Measurements from ENCODE around the gene MCTP2. TPM values are rescaled to one million over a fixed set of nuclear protein-coding genes. Genes with fewer than 3 reads are reported as not detected.

Gene MCTP2
- polyA plus RNA-seq, 1 donor from 2014 or later, result 12.2 TPM

GRCh38 chr15:94287794-94288246 is 56.5 kb downstream of the MCTP2 start:
- H3K36me3 Mint-ChIP-seq, result no peaks in the 10 kb centered on the region
- H3K27ac Mint-ChIP-seq, result peak overlapping the region; percentile 83 to 95 (median 91)
- H3K4me3 Mint-ChIP-seq, result peak overlapping the region; percentile 75 to 95 (median 86)
- no peaks in the 10 kb centered on the region for H3K27me3 Mint-ChIP-seq
- H3K9me3 Mint-ChIP-seq, result peaks cover 0 to 2% (median 0%) of the 10 kb centered on the region in 3 donors
- peaks cover 50 to 51% (median 50%) of the 10 kb centered on the region in 3 donors for H3K4me1 Mint-ChIP-seq

DNA sequence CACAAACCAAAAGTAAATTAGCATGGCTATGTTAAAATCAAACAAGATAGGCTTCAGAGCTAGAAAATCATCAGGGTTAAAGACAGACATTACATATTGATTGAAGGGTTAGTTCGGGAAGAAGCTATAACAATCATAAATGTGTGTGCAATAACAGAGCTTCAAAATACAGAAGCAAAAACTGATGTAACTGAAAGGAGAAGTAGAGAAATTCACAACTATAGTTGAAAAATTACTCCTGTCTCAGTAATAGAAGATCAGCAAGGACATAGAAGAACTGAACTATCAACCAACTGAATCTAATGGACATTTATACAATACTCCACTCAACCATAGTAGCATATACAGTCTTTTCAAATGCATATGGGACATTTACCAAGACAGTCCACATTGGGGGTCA is 59.4 kb downstream of the MCTP2 start:
- Mint-ChIP-seq H3K27me3 (no peaks in the 10 kb centered on the region), H3K36me3 (no peaks in the 10 kb centered on the region), H3K9me3 (peaks cover 0 to 2% (median 0%) of the 10 kb centered on the region in 3 donors), H3K4me3 (peak overlapping the region in 2 of 4 donors; percentile 0 to 19), H3K4me1 (peaks cover 53 to 59% (median 53%) of the 10 kb centered on the region in 3 donors), H3K27ac (peak overlapping the region in 2 of 3 donors; percentile 49 to 89)

GRCh38 chr15:94293411-94294402 is 62.3 kb downstream of the MCTP2 start:
- Mint-ChIP-seq H3K27me3 (no peaks in the 10 kb centered on the region), H3K4me1 (peaks cover 36 to 51% (median 45%) of the 10 kb centered on the region in 3 donors), H3K9me3 (peaks cover 0 to 2% (median 0%) of the 10 kb centered on the region in 3 donors), H3K27ac (peak overlapping the region in 2 of 3 donors; percentile 59 to 64), H3K4me3 (peak overlapping the region in 2 of 4 donors; percentile 7 to 39), H3K36me3 (no peaks in the 10 kb centered on the region)

DNA sequence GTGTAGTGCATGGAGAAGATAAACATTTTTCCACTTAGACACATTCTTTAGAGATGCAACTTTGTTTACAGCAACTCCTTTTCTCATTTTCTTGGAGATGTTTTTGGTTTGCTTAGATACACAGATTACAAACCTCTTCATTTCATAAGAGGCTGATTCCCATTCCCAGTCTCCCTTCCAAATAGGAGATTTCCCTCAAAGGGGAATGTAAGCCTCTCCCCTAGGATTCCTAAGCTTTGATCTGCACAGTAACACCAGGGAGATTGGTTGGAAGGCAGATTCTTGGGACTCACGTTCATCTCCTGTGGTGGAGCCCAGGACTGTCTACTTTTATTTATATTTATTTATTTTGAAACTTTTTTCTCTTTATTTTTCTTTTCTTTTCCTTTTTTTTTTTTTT is 63.2 kb downstream of the MCTP2 start:
- no peak overlapping the region for H3K4me3 Mint-ChIP-seq
- H3K27ac Mint-ChIP-seq, result peak overlapping the region in 1 of 3 donors; percentile 32
- H3K4me1 Mint-ChIP-seq, result peaks cover 30 to 46% (median 42%) of the 10 kb centered on the region in 3 donors
- H3K36me3 Mint-ChIP-seq, result peaks cover 4% of the 10 kb centered on the region
- H3K27me3 Mint-ChIP-seq, result no peaks in the 10 kb centered on the region
- H3K9me3 Mint-ChIP-seq, result no peaks in the 10 kb centered on the region

DNA sequence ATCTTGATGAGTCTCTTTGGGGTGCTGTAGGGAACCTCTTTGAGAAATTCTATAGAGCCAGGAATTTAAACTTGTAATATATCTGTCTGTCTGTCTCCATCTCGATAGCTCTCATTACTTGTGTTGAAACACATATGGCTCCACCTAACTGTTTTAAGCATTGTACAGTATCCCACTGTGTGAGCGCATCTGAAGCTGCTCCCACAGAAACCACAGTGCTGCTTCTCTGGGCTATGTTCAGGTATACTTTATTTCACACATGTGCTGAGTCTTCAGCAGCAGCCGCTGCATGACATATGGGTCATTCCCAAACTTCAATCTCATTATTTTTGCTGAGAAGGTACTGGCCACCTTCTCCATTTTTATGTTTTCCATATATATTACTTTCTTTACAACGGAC is 63.9 kb downstream of the MCTP2 start:
- Mint-ChIP-seq H3K27me3 (no peaks in the 10 kb centered on the region), H3K36me3 (peaks cover 4% of the 10 kb centered on the region), H3K27ac (peak overlapping the region in 1 of 3 donors; percentile 73), H3K4me1 (peaks cover 28 to 45% (median 40%) of the 10 kb centered on the region in 3 donors), H3K4me3 (no peak overlapping the region), H3K9me3 (no peaks in the 10 kb centered on the region)

DNA sequence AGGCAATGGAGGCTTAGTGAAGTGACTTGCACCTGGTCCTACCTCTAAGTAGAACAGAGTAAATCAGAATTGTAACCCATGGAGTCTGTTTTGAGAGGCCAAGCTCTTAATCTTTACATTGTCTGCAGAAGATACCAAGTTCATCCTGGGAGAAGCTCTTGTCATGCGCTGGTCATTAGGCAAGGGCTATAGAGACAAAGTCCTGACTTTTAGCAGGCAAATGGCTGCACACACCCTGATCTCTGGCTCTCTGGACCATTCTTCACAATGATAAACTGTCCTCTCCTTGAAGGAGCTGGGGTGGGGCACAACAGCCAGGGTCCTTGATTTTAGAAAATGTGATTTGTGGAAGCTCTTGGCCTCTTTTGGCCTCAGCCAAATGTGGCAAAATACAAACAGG is 65.4 kb downstream of the MCTP2 start:
- H3K9me3 Mint-ChIP-seq, result no peaks in the 10 kb centered on the region
- no peak overlapping the region for H3K4me3 Mint-ChIP-seq
- H3K4me1 Mint-ChIP-seq, result peaks cover 20 to 37% (median 35%) of the 10 kb centered on the region in 3 donors
- H3K27me3 Mint-ChIP-seq, result no peaks in the 10 kb centered on the region
- peaks cover 4% of the 10 kb centered on the region for H3K36me3 Mint-ChIP-seq
- peak overlapping the region; percentile 11 to 89 (median 85) for H3K27ac Mint-ChIP-seq

- Mint-ChIP-seq H3K9me3 (no peaks in the 10 kb centered on the region), H3K4me3 (peak overlapping the region in 3 of 4 donors; percentile 18 to 60 (median 51)), H3K27ac (peak overlapping the region; percentile 11 to 89 (median 87)), H3K27me3 (no peaks in the 10 kb centered on the region), H3K4me1 (peaks cover 20 to 37% (median 32%) of the 10 kb centered on the region in 3 donors), H3K36me3 (peaks cover 6% of the 10 kb centered on the region)
Observed at GRCh38 chr15:94297558-94297957, 66.2 kb downstream of the MCTP2 start.

- peaks cover 8% of the 10 kb centered on the region for H3K36me3 Mint-ChIP-seq
- no peaks in the 10 kb centered on the region for H3K9me3 Mint-ChIP-seq
- H3K4me3 Mint-ChIP-seq, result no peak overlapping the region
- H3K27ac Mint-ChIP-seq, result peak overlapping the region in 1 of 3 donors; percentile 89
- peaks cover 21 to 36% (median 32%) of the 10 kb centered on the region in 3 donors for H3K4me1 Mint-ChIP-seq
- H3K27me3 Mint-ChIP-seq, result no peaks in the 10 kb centered on the region
Observed at GRCh38 chr15:94298364-94298763, 67.0 kb downstream of the MCTP2 start.

DNA sequence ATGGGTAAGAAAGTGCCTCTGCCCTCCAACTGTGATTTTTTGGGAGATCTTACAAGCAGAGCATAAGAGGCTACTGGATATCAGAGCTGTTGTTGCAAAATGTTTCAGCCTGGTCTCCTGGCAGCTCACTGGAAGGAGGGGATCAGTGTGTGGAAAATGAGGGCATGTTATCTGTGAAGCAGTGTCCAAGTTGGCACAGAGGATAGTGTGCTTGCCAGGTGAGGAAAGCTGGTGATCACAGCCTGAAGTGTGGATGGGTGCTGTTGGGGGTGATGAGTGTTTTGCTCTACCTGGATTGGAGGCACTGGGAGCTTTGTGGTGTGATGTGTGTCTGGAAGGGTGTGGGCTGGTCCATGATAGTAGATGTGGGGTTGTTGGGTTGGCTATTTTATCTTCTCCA is 69.3 kb downstream of the MCTP2 start:
- Mint-ChIP-seq H3K36me3 (peaks cover 21% of the 10 kb centered on the region), H3K27ac (peak overlapping the region in 1 of 3 donors; percentile 92), H3K9me3 (peaks cover 0 to 1% (median 0%) of the 10 kb centered on the region in 3 donors), H3K4me3 (no peak overlapping the region), H3K27me3 (no peaks in the 10 kb centered on the region), H3K4me1 (peaks cover 18 to 32% (median 31%) of the 10 kb centered on the region in 3 donors)

DNA sequence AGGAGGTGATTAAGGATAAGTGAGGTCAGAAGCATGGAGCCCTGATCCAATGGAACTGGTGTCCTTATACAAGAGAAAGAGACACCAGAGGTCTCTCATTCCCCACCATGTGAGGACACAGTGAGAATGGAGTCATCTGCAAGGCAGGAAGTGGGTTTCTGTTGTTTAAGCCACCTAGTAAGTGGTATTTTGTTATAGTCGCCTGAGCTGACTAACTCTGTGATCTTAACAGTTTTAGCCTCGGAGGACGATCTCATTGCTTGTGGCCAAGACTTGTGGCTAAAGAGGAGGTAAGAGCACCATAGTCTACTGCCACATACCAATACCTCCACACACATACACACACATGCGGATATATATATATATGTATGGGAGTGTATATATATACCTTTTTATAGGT is 73.8 kb downstream of the MCTP2 start:
- Mint-ChIP-seq H3K9me3 (peaks cover 0 to 1% (median 0%) of the 10 kb centered on the region in 3 donors), H3K4me1 (peaks cover 19 to 24% (median 23%) of the 10 kb centered on the region in 3 donors), H3K36me3 (peaks cover 17% of the 10 kb centered on the region), H3K27me3 (no peaks in the 10 kb centered on the region), H3K4me3 (peak overlapping the region in 1 of 4 donors; percentile 34), H3K27ac (peak overlapping the region in 1 of 3 donors; percentile 36)

- Mint-ChIP-seq H3K27me3 (no peaks in the 10 kb centered on the region), H3K4me3 (peak overlapping the region in 1 of 4 donors; percentile 23), H3K36me3 (peaks cover 17% of the 10 kb centered on the region), H3K4me1 (peaks cover 19 to 24% (median 22%) of the 10 kb centered on the region in 3 donors), H3K9me3 (peaks cover 0 to 1% (median 0%) of the 10 kb centered on the region in 3 donors), H3K27ac (peak overlapping the region; percentile 25 to 72 (median 25))
Observed at GRCh38 chr15:94306700-94307650, 75.6 kb downstream of the MCTP2 start.

- Mint-ChIP-seq H3K4me1 (peaks cover 0 to 3% (median 2%) of the 10 kb centered on the region in 3 donors), H3K4me3 (no peak overlapping the region), H3K9me3 (no peaks in the 10 kb centered on the region), H3K27me3 (no peaks in the 10 kb centered on the region), H3K36me3 (peaks cover 8% of the 10 kb centered on the region), H3K27ac (no peak overlapping the region)
Observed at GRCh38 chr15:94312946-94313345, 81.6 kb downstream of the MCTP2 start.

DNA sequence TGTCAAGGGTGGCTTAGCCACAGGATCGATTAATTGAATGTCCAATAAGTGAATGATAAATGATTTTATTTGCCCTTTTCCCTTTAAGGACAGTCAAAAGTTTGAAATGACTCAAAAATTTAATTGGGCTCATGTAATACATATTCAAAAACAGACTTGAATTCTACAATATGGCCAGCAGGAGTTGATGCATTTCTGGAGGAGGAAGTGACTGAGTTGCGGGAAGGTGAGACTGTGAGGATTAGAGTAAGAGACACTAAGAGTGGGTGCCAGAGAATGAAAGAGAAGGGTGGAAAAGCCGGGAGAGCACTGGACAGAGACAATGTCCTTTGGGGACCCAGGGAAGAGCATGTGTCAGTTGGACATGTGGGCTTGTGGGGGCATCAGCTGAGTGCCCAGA is 83.3 kb downstream of the MCTP2 start:
- Mint-ChIP-seq H3K27ac (peak overlapping the region in 1 of 3 donors; percentile 55), H3K36me3 (peaks cover 11% of the 10 kb centered on the region), H3K4me3 (no peak overlapping the region), H3K27me3 (no peaks in the 10 kb centered on the region), H3K4me1 (peaks cover 0 to 2% (median 2%) of the 10 kb centered on the region in 3 donors), H3K9me3 (no peaks in the 10 kb centered on the region)

- Mint-ChIP-seq H3K27ac (no peak overlapping the region), H3K27me3 (no peaks in the 10 kb centered on the region), H3K36me3 (peaks cover 11% of the 10 kb centered on the region), H3K4me3 (no peak overlapping the region), H3K9me3 (no peaks in the 10 kb centered on the region), H3K4me1 (peaks cover 0 to 2% (median 2%) of the 10 kb centered on the region in 3 donors)
Observed at GRCh38 chr15:94317211-94317610, 85.8 kb downstream of the MCTP2 start.
